Kidney capillary endothelial cell (primary cell): Measurements from ENCODE around the gene IFIT3.

Experiments used
- DNase-seq: peaks from one replicate; pipeline ENCODE4 v3.0.0-alpha.2; 2018; ENCODE audit warnings: low spot score

Gene IFIT3

DNA sequence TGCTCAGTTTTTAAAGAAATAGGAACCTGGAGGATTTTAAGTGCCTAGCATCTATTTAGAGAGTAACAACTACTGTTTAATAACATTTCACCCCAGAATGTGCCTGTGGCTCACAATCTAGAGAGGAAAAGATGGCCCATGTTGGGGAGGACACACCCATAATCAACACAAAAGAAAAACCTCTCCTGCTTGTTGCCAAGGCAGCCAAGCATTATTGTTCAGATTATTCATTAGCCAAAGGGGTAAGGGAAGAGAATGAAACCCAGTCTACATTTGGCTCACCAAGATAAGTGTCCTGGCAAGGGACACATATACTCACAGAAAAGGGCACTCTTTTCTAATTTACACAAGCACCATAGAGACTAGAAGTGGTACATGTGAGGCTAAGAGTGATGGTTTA, 32.4 kb downstream of the IFIT3 start:
- DNase-seq: no peak

DNA sequence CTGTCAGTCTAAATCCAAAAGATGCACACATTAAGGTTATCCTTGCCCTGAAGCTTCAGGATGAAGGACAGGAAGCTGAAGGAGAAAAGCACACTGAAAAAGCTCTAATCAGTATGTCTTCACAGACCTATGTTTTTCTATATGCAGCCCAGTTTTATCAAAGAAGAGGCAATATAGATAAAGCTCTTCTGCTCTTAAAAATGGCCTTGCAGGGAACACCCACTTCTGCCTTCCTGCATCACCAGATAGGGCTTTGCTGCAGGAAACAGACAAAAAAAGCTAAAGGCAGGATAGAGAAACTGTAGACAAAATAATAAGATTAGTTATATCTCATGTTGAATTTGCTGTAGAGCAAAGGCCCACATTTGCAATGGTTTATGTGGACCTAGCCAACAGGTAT, 35.1 kb downstream of the IFIT3 start:
- DNase-seq: no peak

DNA sequence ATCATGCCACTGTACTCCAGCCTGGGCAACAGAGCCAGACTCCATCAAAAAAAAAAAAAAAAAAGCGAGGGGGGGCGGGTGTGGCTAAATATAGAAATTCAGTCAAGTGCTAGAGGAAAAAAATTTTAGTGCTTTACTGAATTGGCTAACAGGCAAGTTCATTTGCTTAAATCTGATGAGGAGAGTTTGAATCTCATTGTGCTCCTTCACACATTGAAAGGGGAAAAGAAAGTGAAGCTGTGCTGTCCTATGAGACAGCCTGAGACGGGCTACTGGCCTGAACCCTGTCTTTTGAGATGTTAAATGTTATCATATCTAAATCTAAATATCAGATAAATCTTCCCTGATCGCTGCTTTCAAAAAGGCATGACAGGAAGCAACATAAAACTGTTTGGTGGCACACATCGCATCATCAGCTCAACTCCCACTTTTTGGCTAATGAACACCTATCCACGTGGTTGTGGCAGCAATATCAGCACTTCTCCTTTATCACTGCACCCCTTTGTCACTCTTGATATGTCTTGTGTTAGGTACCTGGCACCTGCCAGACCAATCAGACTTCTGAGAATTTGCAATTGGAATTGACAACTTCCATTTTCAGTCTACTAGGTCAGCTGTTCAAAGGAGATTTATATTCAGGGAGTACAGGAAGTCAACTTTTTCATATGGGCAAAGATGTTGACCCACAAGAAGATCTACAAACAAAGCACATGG, 36.1 kb downstream of the IFIT3 start:
- DNase-seq: no peak

DNA sequence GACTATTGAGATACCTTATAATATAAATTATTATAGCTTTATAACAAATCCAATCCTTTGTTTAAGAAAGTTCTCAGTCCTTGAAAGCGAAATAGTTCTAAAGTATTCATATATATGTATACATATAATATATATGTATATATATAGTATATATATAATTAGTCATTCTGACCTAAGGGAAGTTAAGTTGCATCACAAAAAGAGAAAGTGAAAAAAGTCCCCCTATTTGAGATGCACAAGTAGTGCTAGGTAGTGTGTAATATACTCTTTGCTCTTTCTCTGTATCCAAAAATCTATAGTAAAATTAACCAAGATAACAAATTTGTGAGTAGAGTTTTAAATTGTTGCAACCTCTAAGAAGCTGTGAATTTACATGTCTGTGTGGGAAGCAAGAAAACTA, 36.7 kb downstream of the IFIT3 start:
- DNase-seq: no peak

DNA sequence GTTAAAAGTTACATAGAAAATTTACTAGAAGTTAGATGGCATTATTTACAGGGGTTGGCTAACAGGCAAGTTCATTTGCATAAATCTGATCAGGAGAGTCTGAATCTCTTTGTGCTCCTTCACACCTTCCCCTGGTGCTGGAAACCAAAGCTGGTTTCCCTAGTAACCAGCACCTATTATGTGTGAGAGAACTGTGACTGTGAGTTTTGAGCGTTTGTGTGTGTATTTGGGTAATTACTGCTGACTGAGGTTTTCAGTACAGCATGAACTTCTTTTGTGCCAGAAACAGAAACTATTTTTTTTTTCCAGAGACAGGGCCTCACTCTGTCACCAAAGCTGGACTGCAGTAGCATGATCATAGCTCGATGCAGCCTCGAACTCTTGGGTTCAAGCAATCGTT, 39.7 kb downstream of the IFIT3 start:
- DNase-seq: no peak

GRCh38 chr10:89368129-89368528, 40.3 kb downstream of the IFIT3 start:
- DNase-seq: no peak

DNA sequence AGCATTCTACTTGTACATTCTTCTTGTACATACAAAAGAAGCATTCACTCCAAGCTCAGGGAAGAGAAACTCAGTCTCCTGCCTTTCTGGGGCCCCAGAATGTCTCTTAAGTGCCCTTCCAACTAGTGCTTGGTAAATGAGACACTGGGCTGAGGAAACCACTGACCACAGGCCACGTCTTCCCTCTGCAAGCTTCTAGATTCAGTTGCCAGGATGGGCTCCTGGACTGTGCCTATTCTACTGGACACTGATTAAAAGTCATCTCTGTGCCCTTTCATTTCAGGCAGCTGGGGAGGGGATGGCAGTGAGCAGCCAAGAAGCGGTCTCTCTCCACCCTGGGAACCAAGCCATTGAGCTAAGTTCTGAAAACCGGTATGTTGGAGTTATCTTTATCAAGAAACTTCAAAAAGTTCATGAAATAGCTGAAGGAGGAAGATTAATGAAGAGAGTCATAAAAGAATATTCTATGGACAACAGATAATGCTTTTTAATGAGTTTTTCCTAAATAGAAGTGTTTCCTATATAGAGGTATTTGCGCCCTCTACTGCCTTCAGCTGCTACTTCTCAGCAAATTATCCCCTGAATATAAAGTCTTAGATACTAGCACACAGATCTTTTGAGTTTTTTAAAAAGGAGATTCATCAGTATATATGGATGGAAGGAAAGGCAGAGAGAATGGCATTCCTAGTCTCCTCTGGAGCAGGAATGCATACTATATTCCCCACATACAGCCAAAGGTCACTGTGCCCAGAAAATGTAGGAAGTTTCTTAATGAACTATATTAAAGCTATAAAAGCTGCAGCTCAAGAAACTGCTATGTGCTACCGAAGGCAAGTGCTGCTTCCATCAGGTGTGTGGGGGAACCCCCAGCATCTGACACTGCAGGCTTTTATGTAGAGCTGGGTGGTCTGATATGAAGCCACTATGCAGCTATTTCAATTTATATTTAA, 41.6 kb downstream of the IFIT3 start:
- peak; percentile 40 for DNase-seq

DNA sequence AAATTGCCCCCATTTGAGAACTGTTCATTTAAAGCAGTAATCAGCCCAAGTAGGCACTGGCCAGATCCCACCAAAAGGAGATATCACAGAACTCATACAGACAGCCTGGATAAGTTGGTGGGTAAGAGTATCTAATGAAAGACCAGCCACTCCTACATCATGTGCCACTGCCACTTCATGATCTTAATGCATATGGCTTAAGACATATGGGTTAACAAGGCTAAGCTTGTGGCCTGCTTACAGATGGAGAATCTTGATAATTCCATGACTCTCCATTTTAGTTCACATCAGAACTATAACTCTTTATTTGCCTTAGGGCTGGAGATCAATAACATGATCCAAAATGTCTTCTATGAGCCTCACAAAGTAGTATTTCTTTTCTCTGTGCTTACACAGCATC, 43.3 kb downstream of the IFIT3 start:
- DNase-seq: no peak

GRCh38 chr10:89371987-89372386, 44.2 kb downstream of the IFIT3 start:
- DNase-seq: no peak

GRCh38 chr10:89373916-89374711, 46.3 kb downstream of the IFIT3 start:
- DNase-seq: peak; percentile 50

- DNase-seq: no peak
These were observed 46.9 kb downstream of the IFIT3 start for GRCh38 chr10:89374713-89375141.

DNA sequence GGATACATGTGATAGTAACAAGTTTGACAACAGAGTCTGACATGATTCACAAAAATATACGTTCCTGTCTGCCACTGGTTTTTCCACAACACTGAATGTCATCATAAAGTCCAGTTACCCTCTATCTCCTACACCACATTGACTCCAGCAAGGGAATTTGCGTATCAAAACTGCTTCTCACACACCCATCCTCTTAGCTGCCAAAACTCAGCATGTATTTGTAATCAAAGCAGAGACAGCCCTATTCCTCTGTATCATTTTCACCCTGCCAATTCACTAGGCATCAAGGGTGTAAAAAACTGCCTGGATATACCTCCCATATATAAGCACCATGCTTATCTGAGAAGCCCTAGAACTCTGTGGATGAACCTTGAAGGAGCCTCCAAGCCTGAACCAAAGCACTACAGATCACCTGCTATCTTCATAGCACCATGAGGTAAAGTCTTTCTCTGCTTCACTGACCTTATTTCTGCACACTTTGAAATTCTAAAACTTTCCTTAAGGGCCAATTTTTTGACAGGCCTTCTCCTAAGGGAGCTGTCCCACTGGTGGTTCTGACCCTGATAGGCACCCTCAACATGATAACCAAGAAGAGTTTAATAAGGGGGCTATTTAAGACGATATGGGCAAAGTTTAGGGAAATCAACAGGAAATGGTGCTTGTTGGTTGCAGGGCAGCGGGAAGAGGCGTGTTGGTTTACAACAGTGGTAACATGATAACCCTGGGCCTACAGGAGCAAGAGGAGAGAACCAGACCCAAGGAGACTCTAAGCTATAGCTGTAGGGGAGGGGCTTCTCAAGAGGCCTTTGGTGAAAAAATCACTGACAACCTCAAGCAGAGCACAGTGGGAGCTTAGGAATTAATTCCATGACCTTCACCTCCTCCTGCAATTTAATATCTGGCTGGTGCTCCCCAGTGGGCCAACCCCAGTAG, 50.2 kb downstream of the IFIT3 start, which contains the start of gene IFIT1B:
TSS of gene IFIT1B (plus strand) at position 352 of the 933 bp plus-strand sequence. CDS start at position 432, 80 bp downstream.
- DNase-seq: no peak

DNA sequence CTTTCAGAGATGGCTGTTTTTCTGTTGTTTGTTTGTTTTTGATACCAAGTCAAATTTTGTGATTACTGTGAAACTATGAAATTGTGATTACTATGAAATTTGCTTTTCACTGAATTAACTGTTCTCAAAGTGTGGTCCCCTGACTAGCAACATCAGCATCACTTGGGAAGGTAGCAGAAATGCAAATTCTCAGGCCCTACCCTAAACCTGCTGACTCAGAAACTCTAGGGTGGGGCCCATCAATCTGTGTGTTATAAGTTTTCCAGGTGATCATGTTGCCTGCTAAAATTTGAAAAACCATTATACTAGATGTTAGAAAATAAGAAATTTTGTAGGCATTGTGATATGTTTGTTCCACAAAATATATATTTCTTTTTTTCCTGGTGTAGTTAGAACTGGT, 51.3 kb downstream of the IFIT3 start:
- no peak for DNase-seq

DNA sequence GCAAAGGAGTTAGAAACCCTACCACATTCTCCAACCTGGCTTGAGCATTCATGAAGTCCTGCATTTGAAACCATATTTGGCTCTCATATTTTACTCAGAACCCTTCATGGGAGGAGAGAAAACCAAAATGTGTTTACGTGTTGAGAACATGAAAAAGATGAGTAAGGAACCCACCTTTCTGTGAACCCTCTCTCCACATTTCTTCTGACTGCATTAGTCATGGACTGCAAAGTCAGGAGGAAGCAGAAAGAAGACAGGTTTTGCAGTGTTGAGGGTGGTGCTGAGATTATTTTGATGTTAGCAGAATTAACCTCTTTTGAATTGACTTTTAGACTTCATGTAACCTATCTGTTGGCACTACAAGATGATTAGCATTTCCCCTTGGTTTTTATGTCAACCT, 55.0 kb downstream of the IFIT3 start:
- no peak for DNase-seq

DNA sequence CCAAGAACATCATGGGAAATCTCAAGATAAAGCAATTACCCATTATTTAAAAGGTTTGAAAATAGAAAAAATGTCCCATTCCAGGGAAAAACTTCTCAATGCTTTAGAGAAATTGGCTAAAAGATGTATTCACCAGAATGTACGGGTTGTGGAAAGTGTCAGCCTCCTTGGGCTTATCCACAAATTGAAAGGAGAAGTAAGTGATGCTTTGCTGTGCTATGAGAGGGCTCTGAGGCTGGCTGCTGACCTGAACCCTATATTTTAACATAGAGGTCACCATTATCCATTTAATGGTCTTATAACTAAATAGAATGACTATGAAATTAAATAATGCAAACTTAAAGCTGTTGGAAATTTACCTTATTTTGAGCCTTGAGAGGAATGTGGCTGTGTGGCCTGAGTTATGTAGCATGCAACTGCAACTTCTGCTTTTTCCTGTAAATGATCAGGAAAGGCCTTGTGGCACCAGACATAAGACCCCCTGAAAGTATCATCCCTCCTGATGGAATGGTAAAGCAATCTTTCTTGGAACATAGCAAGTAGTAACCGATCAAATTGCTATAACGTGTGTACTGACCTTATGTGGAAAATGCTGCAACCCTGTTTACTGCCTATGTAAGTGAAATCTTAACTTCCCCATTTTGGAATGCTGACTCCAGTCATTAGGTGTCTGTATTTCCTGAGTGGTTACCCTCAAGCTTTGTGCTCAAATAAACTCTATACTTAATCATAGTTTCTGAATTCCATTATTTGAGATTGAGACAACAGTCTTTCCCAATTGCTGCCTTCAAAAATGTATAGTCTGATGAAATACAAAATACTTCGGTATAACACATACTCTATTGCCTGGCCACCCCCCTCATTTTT, 56.9 kb downstream of the IFIT3 start:
- DNase-seq: no peak

DNA sequence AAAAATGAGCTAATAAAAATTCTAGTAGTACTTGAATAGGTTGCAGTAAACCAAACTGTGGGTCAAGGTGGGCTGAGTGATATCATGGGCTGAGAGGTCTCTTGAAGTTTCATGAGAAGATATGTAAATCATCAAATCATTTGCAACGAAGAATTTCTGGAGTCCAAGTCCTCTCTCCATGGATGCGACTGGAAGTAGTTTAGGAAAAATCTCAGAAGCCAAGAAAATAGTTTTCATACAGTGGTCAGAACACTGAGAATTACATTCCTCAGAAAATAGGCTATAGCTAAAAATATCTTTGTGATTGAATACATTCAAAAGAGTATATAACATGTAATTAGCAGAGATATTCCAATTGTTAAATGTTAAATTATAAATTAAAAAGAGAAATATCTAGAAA, 61.0 kb downstream of the IFIT3 start:
- no peak for DNase-seq

- no peak for DNase-seq
These were observed 61.5 kb downstream of the IFIT3 start for GRCh38 chr10:89389254-89389653.
